Lung (tissue), 12 donors: Measurements from ENCODE around the gene OAF. TPM values are rescaled to one million over a fixed set of nuclear protein-coding genes. Genes with fewer than 3 reads are reported as not detected.

Experiments used
- ATAC-seq: fragments of 200-7000 bp; cut with Tn5 transposase; one replicate; pipeline ENCODE4 v1.9.1; 2020; ENCODE audit warnings: moderate number of reproducible peaks; ENCODE audit not compliant: insufficient read depth, low FRiP score
- DNase-seq, 3 donors: peaks; one replicate each; pipeline ENCODE4 v3.0.0-alpha.2; 2013 to 2017
- H3K27ac ChIP-seq, 2 donors: one replicate each; pipeline ENCODE4 v1.5.1; 2013; ENCODE audit warnings: mild to moderate bottlenecking in 2 of 2, moderate library complexity in 2 of 2, control low read depth in 1 of 2, inconsistent platforms in 1 of 2, low read depth in 1 of 2, low read length in 1 of 2
- H3K27me3 ChIP-seq, 3 donors: one replicate each; pipeline ENCODE4 v1.5.1; 2013; ENCODE audit warnings: low read length in 2 of 3; ENCODE audit not compliant: control insufficient read depth in 3 of 3, insufficient read depth in 3 of 3
- H3K36me3 ChIP-seq, 4 donors: one replicate each; pipeline ENCODE4 v1.5.1; 2013; ENCODE audit warnings: low read length in 4 of 4, mild to moderate bottlenecking in 1 of 4, moderate library complexity in 1 of 4; ENCODE audit not compliant: control insufficient read depth in 4 of 4, insufficient read depth in 4 of 4
- H3K4me1 ChIP-seq, 5 donors: one replicate each; pipeline ENCODE4 v1.5.1; 2013; ENCODE audit warnings: low read length in 5 of 5, mild to moderate bottlenecking in 2 of 5, moderate library complexity in 1 of 5; ENCODE audit not compliant: control insufficient read depth in 5 of 5, insufficient read depth in 5 of 5
- H3K4me3 ChIP-seq: one replicate; pipeline ENCODE4 v1.5.1; 2013; ENCODE audit warnings: mild to moderate bottlenecking, control low read depth, moderate library complexity
- H3K9ac ChIP-seq, 2 donors: one replicate each; pipeline ENCODE4 v1.5.1; 2013; ENCODE audit warnings: low read length in 2 of 2, control low read depth in 1 of 2; ENCODE audit not compliant: insufficient read depth in 1 of 2
- H3K9me3 ChIP-seq, 4 donors: one replicate each; pipeline ENCODE4 v1.5.1; 2013; ENCODE audit warnings: low read length in 3 of 4, mild to moderate bottlenecking in 1 of 4, moderate library complexity in 1 of 4; ENCODE audit not compliant: control insufficient read depth in 4 of 4, insufficient read depth in 3 of 4
- WGBS, 2 donors: extraction: QIAGEN DNeasy Blood & Tissue Kit; methylation state at CpG; one replicate each; pipeline ENCODE4 v1.1.7; 2013; 5-methylcytosine and 5-hydroxymethylcytosine counted together
- polyA plus RNA-seq, 2 donors: library from polyadenylated mRNA; stranded (reverse); fragments of 200-250 nt; gene quantifications; one replicate each; pipeline ENCODE4 v1.2.1, GENCODE V29; 2013
- total RNA-seq, 2 donors: library from RNA; depleted of rRNA in 1 of 2; stranded (reverse); fragments of >200 nt in 1 of 2; gene quantifications; one replicate each; pipeline ENCODE4 v1.2.1, GENCODE V29; 2014 to 2021
- TF ChIP-seq, protein P1 (sequence below): IDR thresholded peaks from 2 replicates; pipeline ENCODE4 v1.5.1; 2012; ENCODE audit warnings: mild to moderate bottlenecking; ENCODE audit errors: control extremely low read depth, extremely low read depth
- donor health status: control.
- donor health status: control.
- donor health status: Bipolar disorder and iron deficiency.
- donor health status: healthy.
- donor health status: DM: yes; HTN: yes; CAD: no.

The OAF gene
- total and polyA plus RNA-seq, 4 donors = 7.7 to 27.4 (median 12.0) TPM

DNA sequence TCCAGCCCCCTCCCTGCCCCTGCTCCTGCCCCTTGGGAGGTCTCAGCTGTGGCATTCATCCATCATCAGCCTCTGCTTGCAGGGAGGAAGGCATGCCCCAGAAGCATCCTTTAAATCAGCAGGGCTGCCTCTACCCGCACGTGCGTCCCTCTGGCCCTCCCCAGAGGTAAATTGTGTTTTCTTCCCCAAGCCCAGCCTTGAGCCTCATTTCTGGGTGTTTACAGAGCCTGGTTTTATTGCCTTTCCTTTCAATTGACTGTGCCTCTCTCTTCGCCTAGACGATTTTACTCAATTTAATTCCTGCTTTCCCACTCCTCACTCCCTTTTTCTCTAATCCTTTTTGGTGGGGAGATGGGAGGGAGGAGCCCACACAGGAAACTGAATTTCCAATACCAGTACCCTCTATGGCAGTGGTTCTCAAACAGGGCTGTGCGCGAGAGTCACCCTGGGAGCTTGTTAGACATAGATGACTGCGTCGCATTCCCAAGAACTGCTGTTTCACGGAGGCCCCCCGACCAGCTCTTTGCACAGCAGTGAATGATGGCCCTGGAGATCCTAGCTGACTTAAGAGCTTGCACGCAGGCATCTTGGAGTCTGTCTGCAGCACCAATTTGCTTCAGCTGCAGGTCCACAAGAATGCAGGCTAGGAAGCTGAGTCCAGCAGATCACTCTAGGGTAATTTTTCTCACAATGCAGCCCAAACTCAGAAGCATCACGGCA, 15.1 kb upstream of the OAF start:
- TF ChIP-seq, protein P1, sequence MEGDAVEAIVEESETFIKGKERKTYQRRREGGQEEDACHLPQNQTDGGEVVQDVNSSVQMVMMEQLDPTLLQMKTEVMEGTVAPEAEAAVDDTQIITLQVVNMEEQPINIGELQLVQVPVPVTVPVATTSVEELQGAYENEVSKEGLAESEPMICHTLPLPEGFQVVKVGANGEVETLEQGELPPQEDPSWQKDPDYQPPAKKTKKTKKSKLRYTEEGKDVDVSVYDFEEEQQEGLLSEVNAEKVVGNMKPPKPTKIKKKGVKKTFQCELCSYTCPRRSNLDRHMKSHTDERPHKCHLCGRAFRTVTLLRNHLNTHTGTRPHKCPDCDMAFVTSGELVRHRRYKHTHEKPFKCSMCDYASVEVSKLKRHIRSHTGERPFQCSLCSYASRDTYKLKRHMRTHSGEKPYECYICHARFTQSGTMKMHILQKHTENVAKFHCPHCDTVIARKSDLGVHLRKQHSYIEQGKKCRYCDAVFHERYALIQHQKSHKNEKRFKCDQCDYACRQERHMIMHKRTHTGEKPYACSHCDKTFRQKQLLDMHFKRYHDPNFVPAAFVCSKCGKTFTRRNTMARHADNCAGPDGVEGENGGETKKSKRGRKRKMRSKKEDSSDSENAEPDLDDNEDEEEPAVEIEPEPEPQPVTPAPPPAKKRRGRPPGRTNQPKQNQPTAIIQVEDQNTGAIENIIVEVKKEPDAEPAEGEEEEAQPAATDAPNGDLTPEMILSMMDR = no peak
- Histone ChIP-seq H3K4me3 (no peak overlapping the region), H3K27me3 (no peaks in the 10 kb centered on the region), H3K9me3 (no peaks in the 10 kb centered on the region), H3K9ac (no peak overlapping the region), H3K36me3 (no peaks in the 10 kb centered on the region), H3K27ac (no peak overlapping the region), H3K4me1 (peaks cover 0 to 37% (median 9%) of the 10 kb centered on the region in 5 donors)
- 81 to 90% methylated on average over 13 of the region's 13 CpGs for WGBS, 2 donors
- ATAC-seq (no peak), DNase-seq (peak in 1 of 3 donors; percentile 44)

DNA sequence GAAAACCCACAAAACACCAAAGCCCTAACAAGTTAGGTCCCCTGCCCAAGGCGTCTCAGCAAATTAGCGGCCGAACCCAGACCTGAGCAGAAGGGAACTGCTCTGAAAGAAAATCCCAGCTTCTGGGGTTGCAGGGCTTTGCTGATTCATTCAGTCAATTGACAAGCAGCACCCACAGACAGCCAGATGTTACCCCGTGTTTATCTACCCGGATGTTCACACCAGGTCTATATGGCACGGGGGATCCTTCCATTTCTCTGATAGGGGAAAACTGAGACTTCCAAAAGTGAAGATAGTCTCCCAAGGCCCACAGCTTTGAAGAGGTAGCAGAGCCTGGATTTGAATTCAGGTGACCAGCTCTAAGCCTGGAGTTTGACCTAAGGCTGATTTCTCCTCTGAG, 14.0 kb upstream of the OAF start:
- DNase-seq (peak in 1 of 3 donors; percentile 34), ATAC-seq (no peak)
- peaks cover 0 to 32% (median 9%) of the 10 kb centered on the region in 5 donors for H3K4me1 ChIP-seq
- no peaks in the 10 kb centered on the region for H3K36me3 ChIP-seq
- H3K9me3 ChIP-seq = peaks cover 0 to 2% (median 0%) of the 10 kb centered on the region in 4 donors
- TF ChIP-seq, protein P1 = no peak
- no peaks in the 10 kb centered on the region for H3K27me3 ChIP-seq
- H3K27ac ChIP-seq = no peak overlapping the region
- H3K9ac ChIP-seq = no peak overlapping the region
- H3K4me3 ChIP-seq = no peak overlapping the region
- 64 to 75% methylated on average over 6 of the region's 6 CpGs for WGBS, 2 donors

DNA sequence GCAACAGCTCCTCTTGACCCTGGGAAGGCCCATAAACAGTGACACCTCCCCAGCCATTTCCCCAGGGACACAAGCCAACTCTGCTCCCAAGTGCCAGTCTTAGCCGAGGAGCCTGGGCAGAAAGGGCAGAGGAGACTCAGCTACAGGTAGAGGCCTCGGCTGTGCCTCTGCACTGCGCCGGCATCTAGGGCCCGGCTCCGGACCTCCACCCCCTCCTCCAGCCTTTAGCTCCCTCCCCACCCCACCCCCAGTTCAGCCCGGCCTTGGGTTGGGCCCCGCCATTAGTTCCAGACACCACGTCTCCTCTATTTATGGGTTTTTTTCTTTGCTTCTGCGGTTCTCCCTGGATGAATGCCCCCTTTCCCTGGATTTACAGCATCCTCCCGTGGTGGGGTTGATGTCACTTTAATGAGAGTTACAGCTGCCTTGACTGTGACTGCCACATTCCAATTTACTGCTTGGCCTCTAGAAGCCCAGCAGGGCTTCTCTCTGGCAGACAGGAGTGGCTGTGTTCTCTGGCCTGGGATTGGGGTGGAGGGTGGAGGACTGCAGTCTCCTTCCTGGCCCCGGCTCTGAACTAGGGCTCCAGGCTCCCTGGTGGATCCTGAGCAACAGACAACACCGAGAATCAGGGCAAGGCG, 13.5 kb upstream of the OAF start:
- DNase-seq = peak; percentile 85 to 94 (median 93)
- H3K36me3 ChIP-seq = no peaks in the 10 kb centered on the region
- peaks cover 0 to 2% (median 0%) of the 10 kb centered on the region in 4 donors for H3K9me3 ChIP-seq
- no peak overlapping the region for H3K27ac ChIP-seq
- no peaks in the 10 kb centered on the region for H3K27me3 ChIP-seq
- 71 to 93% methylated on average over 14 of the region's 14 CpGs for WGBS, 2 donors
- H3K9ac ChIP-seq = no peak overlapping the region
- peaks cover 0 to 32% (median 9%) of the 10 kb centered on the region in 5 donors for H3K4me1 ChIP-seq
- TF ChIP-seq, protein P1 = no peak
- no peak for ATAC-seq
- H3K4me3 ChIP-seq = no peak overlapping the region
